Renal cortex interstitium (tissue), 15 donors: ENCODE measurements around the gene ZCCHC3. TPM values are rescaled to one million over a fixed set of nuclear protein-coding genes. Genes with fewer than 3 reads are reported as not detected.
"Not testable (repeated sequence)": the region's sequence is repeated elsewhere in the genome, so short reads cannot be mapped to it uniquely, and the experiment has no call there.

Experiments
- DNase-seq, 11 donors: peaks; one replicate each; pipeline ENCODE4 v3.0.0-alpha.2; 2013; ENCODE audit warnings: low read depth in 9 of 11, low spot score in 4 of 11; ENCODE audit errors: extremely low read depth in 1 of 11
- long read RNA-seq, 16 experiments: transcript quantifications; one replicate each; lab custom pipeline, GENCODE V29; 2026
- polyA plus RNA-seq, 3 donors: library from polyadenylated mRNA; unstranded; fragments of 120-200 nt; gene quantifications; one replicate each; pipeline ENCODE4 v1.2.1, GENCODE V29; 2013; ENCODE audit not compliant: insufficient read length in 3 of 3

ZCCHC3 gene
- polyA plus RNA-seq, result 10 to 100 TPM; 41.0 to 57.2 (median 48.6) TPM
- long read RNA-seq, donor 1, transcript ZCCHC3-201 (1 exons, 3,354 nt), result major isoform, 42 of 42 reads
- long read RNA-seq, donor 1, partial matches to known transcripts, result 0 of 42 reads
- long read RNA-seq, donor 1, other reads (novel, unspliced or antisense), result 0 of 42 reads
- long read RNA-seq, donor 2, transcript ZCCHC3-201 (1 exons, 3,354 nt), result major isoform, 41 of 41 reads
- long read RNA-seq, donor 2, partial matches to known transcripts, result 0 of 41 reads
- long read RNA-seq, donor 2, other reads (novel, unspliced or antisense), result 0 of 41 reads
- long read RNA-seq, donor 3, transcript ZCCHC3-201 (1 exons, 3,354 nt), result major isoform, 57 of 57 reads
- long read RNA-seq, donor 3, partial matches to known transcripts, result 0 of 57 reads
- long read RNA-seq, donor 3, other reads (novel, unspliced or antisense), result 0 of 57 reads
- long read RNA-seq, donor 4, transcript ZCCHC3-201 (1 exons, 3,354 nt), result major isoform, 22 of 22 reads
- long read RNA-seq, donor 4, partial matches to known transcripts, result 0 of 22 reads
- long read RNA-seq, donor 4, other reads (novel, unspliced or antisense), result 0 of 22 reads
- long read RNA-seq, donor 5, transcript ZCCHC3-201 (1 exons, 3,354 nt), result major isoform, 62 of 62 reads
- long read RNA-seq, donor 5, partial matches to known transcripts, result 0 of 62 reads
- long read RNA-seq, donor 5, other reads (novel, unspliced or antisense), result 0 of 62 reads
- long read RNA-seq, donor 6, transcript ZCCHC3-201 (1 exons, 3,354 nt), result major isoform, 53 of 53 reads
- long read RNA-seq, donor 6, partial matches to known transcripts, result 0 of 53 reads
- long read RNA-seq, donor 6, other reads (novel, unspliced or antisense), result 0 of 53 reads
- long read RNA-seq, donor 7, transcript ZCCHC3-201 (1 exons, 3,354 nt), result major isoform, 45 of 45 reads
- long read RNA-seq, donor 7, partial matches to known transcripts, result 0 of 45 reads
- long read RNA-seq, donor 7, other reads (novel, unspliced or antisense), result 0 of 45 reads
- long read RNA-seq, donor 8, transcript ZCCHC3-201 (1 exons, 3,354 nt), result major isoform, 66 of 66 reads
- long read RNA-seq, donor 8, partial matches to known transcripts, result 0 of 66 reads
- long read RNA-seq, donor 8, other reads (novel, unspliced or antisense), result 0 of 66 reads
- long read RNA-seq, donor 9, transcript ZCCHC3-201 (1 exons, 3,354 nt), result major isoform, 55 of 55 reads
- long read RNA-seq, donor 9, partial matches to known transcripts, result 0 of 55 reads
- long read RNA-seq, donor 9, other reads (novel, unspliced or antisense), result 0 of 55 reads
- long read RNA-seq, donor 10, transcript ZCCHC3-201 (1 exons, 3,354 nt), result major isoform, 30 of 30 reads
- long read RNA-seq, donor 10, partial matches to known transcripts, result 0 of 30 reads
- long read RNA-seq, donor 10, other reads (novel, unspliced or antisense), result 0 of 30 reads
- long read RNA-seq, donor 11, transcript ZCCHC3-201 (1 exons, 3,354 nt), result major isoform, 44 of 44 reads
- long read RNA-seq, donor 11, partial matches to known transcripts, result 0 of 44 reads
- long read RNA-seq, donor 11, other reads (novel, unspliced or antisense), result 0 of 44 reads
- long read RNA-seq, donor 12, transcript ZCCHC3-201 (1 exons, 3,354 nt), result major isoform, 30 of 30 reads
- long read RNA-seq, donor 12, partial matches to known transcripts, result 0 of 30 reads
- long read RNA-seq, donor 12, other reads (novel, unspliced or antisense), result 0 of 30 reads
- long read RNA-seq, donor 13, transcript ZCCHC3-201 (1 exons, 3,354 nt), result major isoform, 84 of 84 reads
- long read RNA-seq, donor 13, partial matches to known transcripts, result 0 of 84 reads
- long read RNA-seq, donor 13, other reads (novel, unspliced or antisense), result 0 of 84 reads
- long read RNA-seq, donor 14, transcript ZCCHC3-201 (1 exons, 3,354 nt), result major isoform, 44 of 44 reads
- long read RNA-seq, donor 14, partial matches to known transcripts, result 0 of 44 reads
- long read RNA-seq, donor 14, other reads (novel, unspliced or antisense), result 0 of 44 reads
- long read RNA-seq, donor 15, transcript ZCCHC3-201 (1 exons, 3,354 nt), result major isoform, 27 of 27 reads
- long read RNA-seq, donor 15, partial matches to known transcripts, result 0 of 27 reads
- long read RNA-seq, donor 15, other reads (novel, unspliced or antisense), result 0 of 27 reads
- long read RNA-seq, donor 16, transcript ZCCHC3-201 (1 exons, 3,354 nt), result major isoform, 145 of 145 reads
- long read RNA-seq, donor 16, partial matches to known transcripts, result 0 of 145 reads
- long read RNA-seq, donor 16, other reads (novel, unspliced or antisense), result 0 of 145 reads

DNA sequence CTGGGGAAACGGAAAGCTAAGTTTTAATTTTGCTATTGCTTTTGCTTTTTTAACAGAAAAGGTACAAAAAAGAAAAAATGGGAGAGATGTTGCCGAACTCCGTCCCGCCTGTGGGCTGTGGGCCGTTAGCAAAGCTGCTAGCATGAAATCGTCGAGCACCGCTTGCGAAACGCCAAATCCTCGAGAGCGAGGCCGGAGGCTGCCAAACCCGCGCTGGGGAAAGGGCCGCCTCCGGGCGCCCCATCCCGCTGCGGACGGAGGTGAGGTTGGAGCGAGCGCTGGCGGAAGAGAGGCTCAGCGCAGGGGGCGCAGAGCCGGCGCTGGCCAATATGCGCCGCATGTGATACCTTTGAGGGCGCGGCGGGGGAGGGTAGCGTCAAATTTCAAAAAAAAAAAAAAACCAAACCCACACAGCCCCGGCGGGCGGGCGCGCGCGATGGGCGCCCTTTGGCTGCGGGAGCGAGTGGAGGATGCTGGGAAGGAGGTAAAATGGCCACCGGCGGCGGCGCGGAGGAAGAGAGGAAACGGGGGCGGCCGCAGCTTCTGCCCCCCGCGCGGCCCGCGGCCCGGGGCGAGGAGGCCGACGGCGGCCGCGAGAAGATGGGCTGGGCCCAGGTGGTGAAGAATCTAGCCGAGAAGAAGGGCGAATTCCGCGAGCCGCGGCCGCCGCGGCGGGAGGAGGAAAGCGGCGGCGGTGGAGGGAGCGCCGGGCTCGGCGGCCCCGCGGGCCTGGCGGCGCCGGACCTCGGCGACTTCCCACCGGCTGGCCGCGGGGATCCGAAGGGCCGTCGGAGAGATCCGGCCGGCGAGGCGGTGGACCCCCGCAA lies at the start of gene ZCCHC3:
ZCCHC3 (plus strand) TSS at position 473 of the 827 bp plus-strand sequence; CDS start at position 490, 17 bp downstream.
- peak; percentile 84 to 94 (median 89) for DNase-seq

DNA sequence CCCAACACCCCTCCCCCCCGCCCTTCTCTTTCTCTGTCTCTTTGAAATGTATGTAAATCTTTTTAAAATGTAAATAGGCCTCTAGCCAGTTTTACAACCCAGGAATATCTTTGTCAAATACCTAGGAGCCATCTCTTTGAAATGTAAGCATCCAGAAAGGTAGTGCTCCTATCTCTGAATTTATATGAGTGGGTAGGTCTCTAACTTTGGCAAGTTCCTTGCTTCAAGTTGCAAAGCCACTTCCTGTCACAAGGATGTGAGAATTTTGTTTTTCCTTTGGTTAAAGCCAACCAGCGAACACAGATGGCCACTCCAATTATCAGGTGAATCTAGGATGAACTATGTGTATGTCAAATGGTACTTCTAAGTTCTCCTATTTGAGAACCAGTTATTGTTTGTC lies 46.0 kb upstream of the ZCCHC3 start:
- no peak for DNase-seq

GRCh38 chr20:252801-253200 lies 44.6 kb upstream of the ZCCHC3 start:
- no peak for DNase-seq

GRCh38 chr20:253447-253846 lies 43.9 kb upstream of the ZCCHC3 start:
- DNase-seq, result not testable (repeated sequence)

- no peak for DNase-seq
Measured at GRCh38 chr20:257419-257818, 40.0 kb upstream of the ZCCHC3 start, which contains the start of gene DEFB132. Gene DEFB132, plus strand, starts transcription at chr20:257724. Its CDS starts 55 bp downstream, at chr20:257779.

DNA sequence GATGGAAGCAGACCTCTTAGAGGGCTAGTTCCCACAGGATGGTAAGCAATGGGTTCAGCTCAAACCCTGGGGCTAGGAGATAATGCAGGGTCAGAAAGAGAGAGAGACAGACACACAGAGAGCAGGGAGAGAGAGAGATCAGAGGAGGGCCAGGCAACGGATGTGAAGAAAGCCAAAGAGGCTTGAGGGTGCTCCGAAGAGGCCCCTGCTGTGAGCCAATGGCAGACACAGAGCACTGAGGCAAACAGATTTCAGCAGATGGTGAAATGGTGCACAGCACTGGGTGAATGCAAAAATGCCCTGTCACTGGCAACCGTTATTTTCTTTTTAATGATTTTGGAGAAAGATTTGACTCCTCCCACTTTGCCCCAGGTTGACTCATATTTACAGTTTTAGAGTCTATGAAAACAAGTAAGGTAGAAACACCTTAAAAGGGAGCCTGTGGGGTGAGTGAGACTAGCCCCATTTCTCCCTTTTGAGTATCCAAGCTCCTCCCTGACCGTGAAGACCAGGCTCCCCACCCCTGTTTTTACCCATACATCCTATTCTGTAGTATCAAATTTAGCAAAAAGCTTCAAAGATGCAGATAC lies 39.0 kb upstream of the ZCCHC3 start:
- DNase-seq, result no peak

GRCh38 chr20:258963-259362 lies 38.4 kb upstream of the ZCCHC3 start:
- no peak for DNase-seq

- no peak for DNase-seq
Measured at GRCh38 chr20:259981-260380, 37.4 kb upstream of the ZCCHC3 start.

GRCh38 chr20:263701-264100 lies 33.7 kb upstream of the ZCCHC3 start:
- no peak for DNase-seq

GRCh38 chr20:266596-267562 lies 30.5 kb upstream of the ZCCHC3 start:
- peak in 9 of 11 donors; percentile 74 to 86 (median 80) for DNase-seq

DNA sequence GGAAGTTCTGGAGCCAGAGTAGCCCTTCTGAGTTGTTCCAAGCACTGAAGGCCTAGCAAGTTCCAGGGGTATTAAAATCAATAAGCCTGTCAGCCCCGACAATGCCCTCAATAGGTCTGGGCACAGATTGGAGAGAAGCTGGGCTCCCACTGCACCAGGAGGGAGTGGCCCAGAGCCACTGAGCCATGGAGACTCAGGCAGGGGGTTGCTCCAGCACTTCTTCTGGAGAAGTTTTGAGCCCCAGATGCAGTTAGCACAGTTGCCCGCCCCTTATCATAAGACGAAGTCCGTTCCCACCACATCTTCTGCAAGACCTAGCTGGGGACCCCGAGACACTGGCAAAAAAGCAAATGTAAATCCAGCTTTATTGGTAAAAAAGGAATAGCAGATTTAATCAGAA lies 26.9 kb upstream of the ZCCHC3 start:
- no peak for DNase-seq

- no peak for DNase-seq
Measured at GRCh38 chr20:271069-271468, 26.3 kb upstream of the ZCCHC3 start.

GRCh38 chr20:271528-271927 lies 25.8 kb upstream of the ZCCHC3 start:
- no peak for DNase-seq

- DNase-seq, result no peak
Measured at GRCh38 chr20:272718-273117, 24.7 kb upstream of the ZCCHC3 start.

GRCh38 chr20:273884-274283 lies 23.5 kb upstream of the ZCCHC3 start:
- DNase-seq, result no peak
